GM23338 (cell line): Measurements from ENCODE around the gene LBHD1.

Source experiments
- CREB1 ChIP-seq: fragments of 250-450 bp; sonication (Bioruptor Pico); IDR thresholded peaks from 2 replicates; pipeline ENCODE4 v1.5.0; 2020; ENCODE audit warnings: low read depth, mild to moderate bottlenecking, moderate library complexity
- POLR2AphosphoS5 ChIP-seq: IDR thresholded peaks from 2 replicates; pipeline ENCODE4 v1.6.1; 2016; ENCODE audit warnings: antibody characterized with exemption, low read depth
- TF ChIP-seq, protein P1 (sequence below), 2 experiments: fragments of 200-600 bp in 1 of 2; sonication (generic) in 1 of 2; conservative IDR thresholded peaks; 2 replicates each; pipeline versions ENCODE4 v1.5.1 to v1.6.1; 2016 to 2017; ENCODE audit warnings: antibody characterized with exemption in 2 of 2, low read depth in 2 of 2, mild to moderate bottlenecking in 2 of 2, moderate library complexity in 1 of 2
- TF ChIP-seq, protein P2 (sequence below): IDR thresholded peaks from one replicate; pipeline ENCODE4 v1.6.1; 2018; ENCODE audit warnings: antibody characterized with exemption; ENCODE audit not compliant: unreplicated experiment

GRCh38 chr11:62664405-62665074 is 7.5 kb downstream of the LBHD1 start:
- TF ChIP-seq CREB1 (CRISPR knock-in tag) (no peak), POLR2AphosphoS5 (no peak)
- TF ChIP-seq, protein P1, sequence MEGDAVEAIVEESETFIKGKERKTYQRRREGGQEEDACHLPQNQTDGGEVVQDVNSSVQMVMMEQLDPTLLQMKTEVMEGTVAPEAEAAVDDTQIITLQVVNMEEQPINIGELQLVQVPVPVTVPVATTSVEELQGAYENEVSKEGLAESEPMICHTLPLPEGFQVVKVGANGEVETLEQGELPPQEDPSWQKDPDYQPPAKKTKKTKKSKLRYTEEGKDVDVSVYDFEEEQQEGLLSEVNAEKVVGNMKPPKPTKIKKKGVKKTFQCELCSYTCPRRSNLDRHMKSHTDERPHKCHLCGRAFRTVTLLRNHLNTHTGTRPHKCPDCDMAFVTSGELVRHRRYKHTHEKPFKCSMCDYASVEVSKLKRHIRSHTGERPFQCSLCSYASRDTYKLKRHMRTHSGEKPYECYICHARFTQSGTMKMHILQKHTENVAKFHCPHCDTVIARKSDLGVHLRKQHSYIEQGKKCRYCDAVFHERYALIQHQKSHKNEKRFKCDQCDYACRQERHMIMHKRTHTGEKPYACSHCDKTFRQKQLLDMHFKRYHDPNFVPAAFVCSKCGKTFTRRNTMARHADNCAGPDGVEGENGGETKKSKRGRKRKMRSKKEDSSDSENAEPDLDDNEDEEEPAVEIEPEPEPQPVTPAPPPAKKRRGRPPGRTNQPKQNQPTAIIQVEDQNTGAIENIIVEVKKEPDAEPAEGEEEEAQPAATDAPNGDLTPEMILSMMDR (conservative IDR thresholded peaks at IDR 0.05; ENCODE audit: low read depth in 2 of 2): no peak
- TF ChIP-seq, protein P2, sequence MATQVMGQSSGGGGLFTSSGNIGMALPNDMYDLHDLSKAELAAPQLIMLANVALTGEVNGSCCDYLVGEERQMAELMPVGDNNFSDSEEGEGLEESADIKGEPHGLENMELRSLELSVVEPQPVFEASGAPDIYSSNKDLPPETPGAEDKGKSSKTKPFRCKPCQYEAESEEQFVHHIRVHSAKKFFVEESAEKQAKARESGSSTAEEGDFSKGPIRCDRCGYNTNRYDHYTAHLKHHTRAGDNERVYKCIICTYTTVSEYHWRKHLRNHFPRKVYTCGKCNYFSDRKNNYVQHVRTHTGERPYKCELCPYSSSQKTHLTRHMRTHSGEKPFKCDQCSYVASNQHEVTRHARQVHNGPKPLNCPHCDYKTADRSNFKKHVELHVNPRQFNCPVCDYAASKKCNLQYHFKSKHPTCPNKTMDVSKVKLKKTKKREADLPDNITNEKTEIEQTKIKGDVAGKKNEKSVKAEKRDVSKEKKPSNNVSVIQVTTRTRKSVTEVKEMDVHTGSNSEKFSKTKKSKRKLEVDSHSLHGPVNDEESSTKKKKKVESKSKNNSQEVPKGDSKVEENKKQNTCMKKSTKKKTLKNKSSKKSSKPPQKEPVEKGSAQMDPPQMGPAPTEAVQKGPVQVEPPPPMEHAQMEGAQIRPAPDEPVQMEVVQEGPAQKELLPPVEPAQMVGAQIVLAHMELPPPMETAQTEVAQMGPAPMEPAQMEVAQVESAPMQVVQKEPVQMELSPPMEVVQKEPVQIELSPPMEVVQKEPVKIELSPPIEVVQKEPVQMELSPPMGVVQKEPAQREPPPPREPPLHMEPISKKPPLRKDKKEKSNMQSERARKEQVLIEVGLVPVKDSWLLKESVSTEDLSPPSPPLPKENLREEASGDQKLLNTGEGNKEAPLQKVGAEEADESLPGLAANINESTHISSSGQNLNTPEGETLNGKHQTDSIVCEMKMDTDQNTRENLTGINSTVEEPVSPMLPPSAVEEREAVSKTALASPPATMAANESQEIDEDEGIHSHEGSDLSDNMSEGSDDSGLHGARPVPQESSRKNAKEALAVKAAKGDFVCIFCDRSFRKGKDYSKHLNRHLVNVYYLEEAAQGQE: no peak
